OCI-M2 (cell line): ENCODE results near the gene SMIM30.
A peak's percentile ranks its signal among the peaks of the same experiment; 100 is the strongest.

ENCODE experiments used
- DNase-seq: peaks from one replicate; lab custom pipeline; 2025; ENCODE audit not compliant: unreplicated experiment; lab: John Stamatoyannopoulos, UW

SMIM30 gene

DNA sequence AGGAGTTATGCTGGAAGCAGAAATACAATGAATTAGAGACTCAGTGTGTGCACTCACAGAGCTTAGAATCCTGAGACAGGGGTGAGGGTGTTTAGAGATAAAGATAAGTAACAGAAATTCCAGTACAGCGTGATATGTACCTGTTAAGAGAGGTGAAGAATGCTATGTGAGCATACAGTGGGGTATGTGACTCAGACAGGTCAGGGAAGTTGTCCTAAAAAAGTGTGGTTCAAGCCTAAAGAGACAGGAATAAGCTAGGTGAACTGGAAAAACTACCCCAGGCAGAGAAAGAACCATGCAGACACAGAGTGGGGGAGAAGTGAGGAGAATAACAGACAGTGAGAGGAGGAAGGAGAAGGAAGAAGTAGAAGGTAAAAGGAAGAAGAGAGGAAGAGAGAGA lies 8.6 kb downstream of the SMIM30 start:
- DNase-seq, result no peak

DNA sequence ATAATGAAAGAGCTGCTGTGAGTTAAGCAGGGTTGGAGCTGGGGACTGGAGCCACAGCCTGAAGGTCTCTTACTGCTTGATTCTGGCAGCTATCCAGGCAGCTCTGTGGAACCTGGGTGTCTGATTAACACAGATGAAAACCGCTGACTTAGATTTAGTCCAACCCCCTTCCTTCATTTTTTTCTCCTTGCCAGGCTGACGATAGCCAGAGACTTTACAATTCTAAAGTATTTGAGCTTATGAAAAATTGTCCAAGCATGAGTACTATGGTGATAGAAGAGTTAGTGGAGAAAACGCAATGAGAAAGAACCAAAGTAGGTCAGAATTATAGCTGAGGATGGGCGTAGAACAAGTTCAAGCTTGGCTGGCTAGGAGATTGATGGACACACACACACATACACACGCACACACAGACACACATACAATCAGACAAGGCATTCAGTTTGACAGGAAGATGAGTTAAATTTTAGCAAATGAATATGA lies 18.2 kb downstream of the SMIM30 start:
- no peak for DNase-seq

GRCh38 chr7:113099284-113099919 lies 19.0 kb downstream of the SMIM30 start:
- DNase-seq, result no peak

DNA sequence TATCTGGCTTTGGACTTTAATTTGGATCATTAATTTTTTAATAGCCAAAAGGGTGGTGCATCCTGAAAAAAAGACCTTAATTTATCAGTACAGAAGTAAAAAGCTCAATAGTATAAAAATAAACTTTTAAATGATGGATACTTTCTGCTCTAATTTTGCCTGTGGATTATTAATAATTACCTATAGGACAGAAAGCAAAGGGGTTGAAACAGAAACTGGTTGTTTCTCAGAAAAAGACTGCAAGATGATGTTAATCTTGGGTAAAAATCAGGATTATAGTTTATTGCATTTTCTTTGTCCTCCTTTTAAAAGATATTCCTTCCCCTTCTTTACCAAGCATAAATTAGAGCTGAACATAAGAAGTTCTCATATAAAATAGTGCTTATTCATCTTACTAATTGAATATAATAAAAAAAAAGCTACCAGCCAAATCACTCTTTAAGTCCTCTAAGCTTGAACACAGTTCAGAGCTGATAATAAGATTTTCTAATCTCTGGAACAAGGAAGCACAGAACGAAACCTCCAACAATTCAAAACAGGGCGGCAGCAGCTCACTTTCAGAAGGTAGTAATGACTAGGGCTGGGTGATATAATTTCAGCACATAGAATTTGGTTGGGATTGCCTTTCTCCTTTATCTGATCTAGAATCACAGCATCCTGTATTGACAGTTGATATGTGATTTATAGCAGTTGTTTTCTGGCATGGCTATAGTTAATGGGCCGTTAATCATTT lies 23.7 kb downstream of the SMIM30 start:
- DNase-seq, result no peak

DNA sequence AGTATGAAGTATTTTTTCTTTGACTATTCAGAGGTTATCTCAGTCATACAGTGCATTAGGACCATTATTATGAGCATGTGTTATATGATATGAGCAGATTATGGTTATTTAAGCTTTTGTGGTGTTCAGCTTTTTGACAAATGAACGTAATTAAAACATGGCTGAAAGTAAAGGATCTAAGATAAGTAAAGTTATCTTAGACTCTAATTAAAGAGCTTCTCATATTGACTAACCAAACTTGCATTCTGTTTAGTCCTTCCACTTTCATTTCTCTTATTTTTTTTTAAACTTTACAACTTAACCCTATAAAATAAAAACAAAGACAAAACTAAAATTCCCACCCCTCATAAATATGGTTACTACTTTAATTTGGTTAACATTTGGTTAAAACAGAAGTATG lies 24.8 kb downstream of the SMIM30 start:
- DNase-seq, result no peak

- no peak for DNase-seq
These were observed 25.6 kb downstream of the SMIM30 start for GRCh38 chr7:113092762-113093161.

- DNase-seq, result peak; percentile 40
These were observed 31.0 kb downstream of the SMIM30 start for GRCh38 chr7:113087071-113087998.

GRCh38 chr7:113086431-113086888 lies 31.9 kb downstream of the SMIM30 start, which contains the start of gene GPR85:
GPR85 (minus strand) TSS chr7:113086827; CDS start chr7:113084721, 2,106 bp downstream.
- DNase-seq, result no peak

- DNase-seq, result no peak
These were observed 32.5 kb downstream of the SMIM30 start for GRCh38 chr7:113085781-113086390.

GRCh38 chr7:113084496-113085172 lies 33.7 kb downstream of the SMIM30 start:
- no peak for DNase-seq

DNA sequence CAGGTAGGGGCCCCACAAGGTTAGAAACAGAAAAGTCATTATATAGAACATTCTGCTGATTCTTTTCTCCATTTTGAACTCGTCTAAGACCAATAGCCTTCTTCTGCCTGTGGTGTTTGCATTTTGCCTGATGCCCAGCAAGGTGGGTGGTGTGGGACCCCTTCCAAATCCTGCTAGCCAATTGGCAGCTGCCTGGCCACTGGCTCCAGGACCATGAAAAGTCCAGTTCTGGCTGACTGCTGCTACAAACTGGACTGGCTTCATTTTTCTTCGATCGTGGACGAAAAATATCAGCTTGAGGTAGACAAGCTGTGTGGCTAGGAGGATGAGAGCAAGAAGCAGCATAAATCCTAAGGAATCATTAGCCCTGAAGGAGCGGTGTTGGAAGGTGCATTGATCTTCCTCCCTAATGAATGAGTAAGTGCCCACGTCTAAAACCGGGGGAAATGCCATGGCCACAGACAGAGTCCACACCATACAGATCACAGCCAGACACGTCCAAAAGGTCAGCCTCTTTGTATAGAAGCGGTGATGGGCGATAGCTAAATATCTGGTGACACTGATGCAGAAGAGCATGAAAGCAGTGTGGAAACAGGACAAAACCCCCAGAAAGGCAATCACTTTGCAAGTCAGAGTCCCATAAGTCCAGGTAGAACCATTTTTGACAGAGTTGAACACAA lies 34.4 kb downstream of the SMIM30 start:
- DNase-seq, result no peak

DNA sequence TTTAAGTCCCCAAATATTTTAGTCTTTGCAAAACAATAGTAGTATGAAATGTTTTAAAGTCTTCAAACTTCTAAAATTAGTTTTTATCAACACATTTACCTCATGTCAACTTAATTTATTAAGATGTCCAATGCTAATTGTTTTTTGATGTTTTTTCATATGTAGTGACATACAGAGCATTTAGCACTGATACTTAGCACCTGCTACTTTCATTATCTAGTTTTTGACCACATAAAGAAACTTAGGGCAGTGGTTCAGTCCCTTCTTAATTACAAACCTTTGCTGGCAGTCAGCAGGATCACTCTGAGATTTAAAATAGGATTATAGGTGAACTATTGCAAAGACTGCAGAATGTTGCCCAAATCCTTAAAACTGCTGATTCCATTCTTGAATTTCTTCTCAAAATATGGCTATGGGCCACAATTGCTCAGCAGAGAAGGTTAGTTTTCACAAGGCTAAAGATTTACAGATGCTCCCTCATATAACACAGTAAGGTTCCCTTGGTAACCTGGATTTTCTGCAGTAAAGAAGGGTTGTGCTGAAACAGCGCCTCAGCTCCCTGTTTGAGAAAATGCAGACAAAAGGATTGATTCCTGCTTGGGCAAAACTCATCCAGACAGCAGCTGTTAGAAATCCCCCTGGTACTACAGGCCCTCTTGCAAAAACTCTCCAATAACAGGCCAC lies 35.1 kb downstream of the SMIM30 start:
- no peak for DNase-seq

DNA sequence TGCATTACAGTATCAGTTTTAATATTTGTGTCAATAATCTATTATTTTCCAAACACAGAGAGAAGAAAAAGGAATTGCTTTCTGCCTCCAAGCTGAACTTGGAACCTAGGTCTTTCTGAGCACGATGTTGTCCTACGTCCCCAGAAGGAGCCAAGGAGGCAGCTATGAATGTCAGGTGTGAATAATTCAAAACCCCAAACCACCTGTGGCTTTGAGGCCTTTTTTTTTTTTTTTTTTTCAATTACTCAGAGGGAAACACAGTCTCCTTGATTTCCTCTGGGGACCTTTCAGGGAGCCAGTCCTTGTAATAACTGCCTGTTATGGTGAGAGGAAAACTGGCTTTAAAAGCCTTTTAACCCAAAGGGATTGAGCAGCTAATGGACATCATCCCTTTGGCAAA lies 40.0 kb downstream of the SMIM30 start:
- DNase-seq, result no peak

DNA sequence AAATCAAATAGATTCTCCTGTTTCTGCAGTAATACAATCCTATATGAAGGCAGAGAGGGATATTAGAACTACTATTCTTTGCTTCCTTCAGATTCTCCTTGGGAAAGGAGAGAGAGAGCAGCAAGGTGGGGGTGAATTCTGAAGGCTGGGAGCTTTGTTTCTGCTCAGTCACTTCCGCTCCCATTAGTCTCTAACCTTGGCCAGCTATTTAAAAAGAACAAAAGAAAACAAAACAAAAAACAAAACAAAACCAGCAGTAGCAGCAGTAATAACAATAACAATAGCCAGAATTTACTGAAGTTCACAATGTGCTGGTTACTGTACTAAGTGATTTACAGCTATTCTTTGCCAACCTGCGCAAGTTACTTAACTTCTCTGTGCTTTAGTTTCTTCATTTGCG lies 41.7 kb downstream of the SMIM30 start:
- DNase-seq, result no peak

- no peak for DNase-seq
These were observed 46.9 kb downstream of the SMIM30 start for GRCh38 chr7:113071465-113071864.
